ENCODE results near the gene MUC13. TPM values are rescaled to one million over a fixed set of nuclear protein-coding genes. Genes with fewer than 3 reads are reported as not detected.

MUC13 gene
- total RNA-seq, 4 donors from 2014 or later, result not detected

DNA sequence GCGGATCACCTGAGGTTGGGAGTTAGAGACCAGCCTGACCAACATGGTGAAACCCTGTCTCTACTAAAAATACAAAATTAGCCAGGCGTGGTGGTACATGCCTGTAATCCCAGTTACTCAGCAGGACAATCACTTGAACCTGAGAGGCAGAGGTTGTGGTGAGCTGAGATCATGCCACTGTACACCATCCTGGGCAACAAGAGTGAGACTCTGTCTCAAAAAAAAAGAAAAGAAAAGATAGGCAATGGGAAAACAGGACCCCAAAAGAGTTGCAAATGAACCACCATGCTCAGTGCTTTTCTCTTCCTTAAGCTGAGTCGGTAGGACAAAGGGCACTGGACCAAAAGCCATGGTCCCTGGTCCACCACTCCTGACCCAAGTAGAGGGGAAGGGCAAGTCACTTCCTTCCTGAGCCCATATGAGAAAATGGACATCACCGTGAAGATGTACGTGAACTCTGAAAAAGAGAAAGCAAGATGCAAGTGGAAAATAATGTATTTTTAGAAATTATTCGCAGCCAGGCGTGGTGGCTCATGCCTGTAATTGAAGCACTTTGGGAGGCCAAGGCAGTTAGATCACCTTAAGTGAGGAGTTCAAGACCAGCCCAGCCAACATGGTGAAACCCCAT, 50.0 kb downstream of the MUC13 start:
- H3K4me1 ChIP-seq, result peaks cover 0 to 70% (median 8%) of the 10 kb centered on the region in 3 donors
- no peaks in the 10 kb centered on the region for H3K9me3 ChIP-seq
- H3K27me3 ChIP-seq, result no peaks in the 10 kb centered on the region
- WGBS, 2 donors (ENCODE audit: low coverage in 1 of 2), result 68 to 77% methylated on average over 4 to 6 of the region's 7 CpGs
- TF ChIP-seq, protein P1, sequence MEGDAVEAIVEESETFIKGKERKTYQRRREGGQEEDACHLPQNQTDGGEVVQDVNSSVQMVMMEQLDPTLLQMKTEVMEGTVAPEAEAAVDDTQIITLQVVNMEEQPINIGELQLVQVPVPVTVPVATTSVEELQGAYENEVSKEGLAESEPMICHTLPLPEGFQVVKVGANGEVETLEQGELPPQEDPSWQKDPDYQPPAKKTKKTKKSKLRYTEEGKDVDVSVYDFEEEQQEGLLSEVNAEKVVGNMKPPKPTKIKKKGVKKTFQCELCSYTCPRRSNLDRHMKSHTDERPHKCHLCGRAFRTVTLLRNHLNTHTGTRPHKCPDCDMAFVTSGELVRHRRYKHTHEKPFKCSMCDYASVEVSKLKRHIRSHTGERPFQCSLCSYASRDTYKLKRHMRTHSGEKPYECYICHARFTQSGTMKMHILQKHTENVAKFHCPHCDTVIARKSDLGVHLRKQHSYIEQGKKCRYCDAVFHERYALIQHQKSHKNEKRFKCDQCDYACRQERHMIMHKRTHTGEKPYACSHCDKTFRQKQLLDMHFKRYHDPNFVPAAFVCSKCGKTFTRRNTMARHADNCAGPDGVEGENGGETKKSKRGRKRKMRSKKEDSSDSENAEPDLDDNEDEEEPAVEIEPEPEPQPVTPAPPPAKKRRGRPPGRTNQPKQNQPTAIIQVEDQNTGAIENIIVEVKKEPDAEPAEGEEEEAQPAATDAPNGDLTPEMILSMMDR (IDR thresholded peaks at IDR 0.05), result no peak
- TF ChIP-seq EP300 (IDR thresholded peaks at IDR 0.05), result no peak
- TF ChIP-seq POLR2AphosphoS5 (IDR thresholded peaks at IDR 0.05), result no peak
- TF ChIP-seq POLR2A (IDR thresholded peaks at IDR 0.05), result no peak
- H3K36me3 ChIP-seq, result peaks cover 0 to 8% of the 10 kb centered on the region in 2 donors
- no peak overlapping the region for H3K4me3 ChIP-seq
- peak overlapping the region in 1 of 4 donors; percentile 98 for H3K27ac ChIP-seq
- ATAC-seq, result no peak

DNA sequence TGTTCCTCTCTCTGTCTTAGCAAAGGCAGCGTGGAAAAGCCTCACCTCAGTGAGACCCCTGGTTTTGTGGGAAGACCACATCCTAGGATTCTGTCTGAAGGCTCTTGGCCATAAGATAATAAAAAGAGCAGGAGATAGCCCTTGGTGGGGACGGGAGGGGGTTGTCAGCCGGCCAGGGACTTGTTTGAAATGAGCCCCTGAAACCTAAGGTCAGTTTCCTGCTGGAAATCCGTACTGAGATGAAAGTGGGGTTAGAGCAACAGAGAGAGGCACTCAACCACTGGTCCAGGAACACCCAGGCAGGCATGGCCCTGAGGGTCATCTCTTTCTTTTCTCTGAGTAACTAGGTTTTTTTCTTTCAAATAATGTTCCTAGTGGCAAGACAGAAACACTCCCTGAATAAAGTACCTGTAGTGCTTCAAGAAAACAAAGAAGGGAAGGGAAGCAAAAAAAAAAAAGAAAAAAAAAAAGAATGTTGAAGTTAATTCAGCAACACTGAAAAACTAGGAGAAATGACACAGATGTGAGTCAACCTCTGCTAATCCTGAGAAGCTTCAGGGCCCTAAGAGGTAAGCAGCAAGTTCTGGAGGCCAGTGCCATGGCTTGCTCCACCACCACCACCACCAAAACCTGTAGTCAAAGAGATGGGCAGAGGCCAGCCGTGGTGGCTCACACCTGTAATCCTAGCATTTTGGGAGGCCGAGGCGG, 50.6 kb downstream of the MUC13 start:
- Histone ChIP-seq H3K36me3 (peaks cover 0 to 8% of the 10 kb centered on the region in 2 donors), H3K4me3 (no peak overlapping the region), H3K9me3 (no peaks in the 10 kb centered on the region), H3K27ac (peak overlapping the region in 1 of 4 donors; percentile 25), H3K27me3 (no peaks in the 10 kb centered on the region), H3K4me1 (peaks cover 6 to 76% (median 15%) of the 10 kb centered on the region in 3 donors)
- no peak for TF ChIP-seq EP300 (IDR thresholded peaks at IDR 0.05)
- 75 to 100% methylated on average over 2 to 7 of the region's 7 CpGs for WGBS, 2 donors (ENCODE audit: low coverage in 1 of 2)
- ATAC-seq, result no peak

DNA sequence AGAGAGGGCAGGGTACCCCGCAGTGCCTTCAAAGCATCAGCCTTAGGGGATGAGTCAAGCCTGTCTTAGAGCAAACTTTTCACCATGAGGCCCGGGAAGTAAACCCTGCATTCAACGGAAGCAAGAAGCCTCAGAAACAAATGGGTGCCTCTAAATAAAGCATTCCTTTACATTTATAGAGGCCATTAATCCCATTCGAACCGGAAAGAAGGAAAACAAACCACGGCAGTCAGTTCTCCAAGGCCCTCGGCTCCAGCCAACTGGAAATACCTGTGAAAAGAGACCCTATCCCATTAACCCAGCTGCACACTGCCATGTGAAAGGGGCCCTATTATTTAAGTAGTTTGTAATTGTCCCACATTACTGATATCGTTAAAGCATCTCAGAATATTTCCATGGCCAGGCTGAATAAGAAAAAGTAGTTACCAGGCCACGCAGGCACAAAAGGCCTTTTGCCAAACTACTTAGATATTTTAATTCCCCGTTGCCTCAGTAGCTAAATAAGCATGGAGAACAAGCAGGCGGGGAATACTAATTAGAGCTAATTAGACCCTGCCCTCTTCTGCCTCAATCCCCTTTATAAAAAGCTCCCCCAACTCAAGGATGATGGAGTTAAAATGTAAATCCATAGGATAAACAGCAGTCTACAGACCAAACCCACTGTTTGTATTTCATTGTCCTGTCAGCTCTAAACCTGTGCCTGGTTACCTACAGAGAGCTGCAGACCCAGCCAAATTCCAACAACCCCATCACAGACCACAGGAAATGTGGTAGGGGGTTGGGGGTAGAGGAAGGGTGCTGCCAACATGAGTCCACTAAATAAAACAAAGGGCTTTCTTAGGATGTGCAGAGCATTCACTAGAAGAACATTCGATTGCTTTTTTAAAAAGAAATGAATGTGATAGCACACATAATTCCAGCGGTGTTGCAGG, 51.5 kb downstream of the MUC13 start:
- TF ChIP-seq POLR2A (IDR thresholded peaks at IDR 0.05) (no peak), POLR2AphosphoS5 (IDR thresholded peaks at IDR 0.05) (no peak), EP300 (IDR thresholded peaks at IDR 0.05) (no peak)
- TF ChIP-seq, protein P1 (IDR thresholded peaks at IDR 0.05), result no peak
- peaks cover 12 to 77% (median 21%) of the 10 kb centered on the region in 3 donors for H3K4me1 ChIP-seq
- no peaks in the 10 kb centered on the region for H3K9me3 ChIP-seq
- H3K27ac ChIP-seq, result peak overlapping the region in 1 of 4 donors; percentile 25
- no peaks in the 10 kb centered on the region for H3K27me3 ChIP-seq
- no peak overlapping the region for H3K4me3 ChIP-seq
- H3K36me3 ChIP-seq, result peaks cover 0 to 8% of the 10 kb centered on the region in 2 donors
- ATAC-seq, result no peak
- 81 to 83% methylated on average over 11 to 13 of the region's 13 CpGs for WGBS, 2 donors (ENCODE audit: low coverage in 1 of 2)

DNA sequence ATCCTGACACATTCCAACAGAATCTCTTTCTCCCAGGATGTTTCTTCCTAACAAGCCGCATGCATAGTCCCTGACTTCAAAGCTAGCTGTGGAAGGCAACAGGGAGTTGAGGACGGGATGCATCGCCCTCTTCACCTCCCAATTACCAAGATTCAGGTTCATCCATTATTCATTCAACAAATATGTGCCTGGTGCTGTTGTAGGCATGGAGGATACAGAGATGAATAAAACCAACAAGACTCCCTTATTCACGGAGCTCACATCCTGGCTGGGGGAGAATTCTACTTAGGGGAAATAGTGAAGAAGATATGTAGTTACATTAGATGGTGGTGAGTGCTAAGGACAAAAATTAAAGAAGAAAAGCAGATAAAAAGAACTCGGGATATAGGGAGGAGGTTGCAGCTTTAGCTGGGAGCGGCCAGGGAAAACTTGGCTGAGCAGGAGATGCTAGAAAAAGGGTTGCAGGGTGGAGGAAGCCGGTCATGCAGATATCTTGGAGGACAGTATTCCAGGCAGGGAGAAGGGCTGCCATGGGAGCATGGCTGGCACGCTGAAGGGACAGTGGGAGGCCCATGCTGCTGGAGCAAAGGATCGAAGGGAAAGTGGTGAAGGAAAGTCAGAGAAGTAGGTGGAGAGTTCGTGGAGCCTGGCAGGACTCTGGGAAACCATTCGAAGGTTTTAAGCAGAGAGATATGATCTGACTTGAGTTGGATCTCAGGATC, 52.4 kb downstream of the MUC13 start:
- H3K36me3 ChIP-seq, result peaks cover 0 to 8% of the 10 kb centered on the region in 2 donors
- H3K27me3 ChIP-seq, result no peaks in the 10 kb centered on the region
- ATAC-seq, result no peak
- H3K27ac ChIP-seq, result peak overlapping the region in 1 of 4 donors; percentile 20
- TF ChIP-seq EP300 (IDR thresholded peaks at IDR 0.05) (no peak), POLR2A (IDR thresholded peaks at IDR 0.05) (no peak), POLR2AphosphoS5 (IDR thresholded peaks at IDR 0.05) (no peak)
- TF ChIP-seq, protein P1 (IDR thresholded peaks at IDR 0.05), result no peak
- peaks cover 14 to 79% (median 28%) of the 10 kb centered on the region in 3 donors for H3K4me1 ChIP-seq
- no peak overlapping the region for H3K4me3 ChIP-seq
- no peaks in the 10 kb centered on the region for H3K9me3 ChIP-seq
- WGBS, 2 donors (ENCODE audit: low coverage in 1 of 2), result 73 to 85% methylated on average over 8 to 10 of the region's 11 CpGs

DNA sequence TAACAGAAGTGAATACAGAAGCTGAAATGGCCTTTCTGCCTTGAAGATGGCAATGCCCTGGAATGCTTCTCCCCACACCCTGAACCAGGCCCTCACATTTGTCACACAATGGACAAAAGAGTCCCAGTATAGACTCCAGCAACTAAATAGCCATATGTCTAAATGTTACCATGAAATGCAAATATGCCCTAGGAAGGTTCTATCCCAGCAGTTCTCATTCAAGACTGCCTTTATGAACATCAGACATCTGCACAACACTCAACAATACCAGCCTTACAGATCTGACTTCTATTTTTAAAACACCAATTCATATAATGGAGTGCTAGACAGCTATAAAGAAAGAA, 55.2 kb downstream of the MUC13 start:
- Histone ChIP-seq H3K36me3 (peaks cover 0 to 8% of the 10 kb centered on the region in 2 donors), H3K27ac (peak overlapping the region; percentile 77 to 86 (median 80)), H3K4me1 (peaks cover 14 to 82% (median 22%) of the 10 kb centered on the region in 3 donors), H3K9me3 (no peaks in the 10 kb centered on the region), H3K4me3 (no peak overlapping the region), H3K27me3 (no peaks in the 10 kb centered on the region)
- ATAC-seq, result no peak
- no peak for TF ChIP-seq EP300 (IDR thresholded peaks at IDR 0.05)
- TF ChIP-seq, protein P1 (IDR thresholded peaks at IDR 0.05), result no peak
- TF ChIP-seq POLR2AphosphoS5 (IDR thresholded peaks at IDR 0.05), result no peak
- no peak for TF ChIP-seq POLR2A (IDR thresholded peaks at IDR 0.05)
